Measurements from ENCODE around the gene SLC25A12.

SLC25A12 gene

GRCh38 chr2:171880774-171881173 lies 13.3 kb downstream of the SLC25A12 start:
- no peak for TF ChIP-seq OSR1 (CRISPR knock-in tag; IDR thresholded peaks at IDR 0.05)
- TF ChIP-seq CREB5 (CRISPR knock-in tag; IDR thresholded peaks at IDR 0.05; ENCODE audit: low read depth): no peak
- no peak for TF ChIP-seq ESRRG (CRISPR knock-in tag; IDR thresholded peaks at IDR 0.05)
- ATAC-seq: no peak

- no peak for ATAC-seq
- TF ChIP-seq PATZ1 (CRISPR knock-in tag; IDR thresholded peaks at IDR 0.05; ENCODE audit: borderline replicate concordance): no peak
- no peak for TF ChIP-seq TOX (CRISPR knock-in tag; IDR thresholded peaks at IDR 0.05; ENCODE audit: borderline replicate concordance)
- no peak for TF ChIP-seq ZFP30 (CRISPR knock-in tag; IDR thresholded peaks at IDR 0.05)
- no peak for TF ChIP-seq ZNF70 (CRISPR knock-in tag; IDR thresholded peaks at IDR 0.05)
- no peak for TF ChIP-seq ZNF8 (CRISPR knock-in tag; IDR thresholded peaks at IDR 0.05)
- no peak for TF ChIP-seq ZC3H10 (CRISPR knock-in tag; IDR thresholded peaks at IDR 0.05)
- no peak for TF ChIP-seq BACH2 (CRISPR knock-in tag; IDR thresholded peaks at IDR 0.05; ENCODE audit: borderline replicate concordance)
- no peak for TF ChIP-seq TSHZ2 (CRISPR knock-in tag; IDR thresholded peaks at IDR 0.05)
- TF ChIP-seq PPARA (CRISPR knock-in tag; IDR thresholded peaks at IDR 0.05; ENCODE audit: borderline replicate concordance): no peak
- TF ChIP-seq ARNTL (CRISPR knock-in tag; IDR thresholded peaks at IDR 0.05; ENCODE audit: borderline replicate concordance, low read depth): no peak
- no peak for TF ChIP-seq CREB5 (CRISPR knock-in tag; IDR thresholded peaks at IDR 0.05; ENCODE audit: low read depth)
- TF ChIP-seq CSRNP3 (CRISPR knock-in tag; IDR thresholded peaks at IDR 0.05): no peak
- TF ChIP-seq SNAI2 (CRISPR knock-in tag; IDR thresholded peaks at IDR 0.05): no peak
- TF ChIP-seq POU6F1 (CRISPR knock-in tag; IDR thresholded peaks at IDR 0.05; ENCODE audit: borderline replicate concordance, low read depth): no peak
- TF ChIP-seq GLIS3 (CRISPR knock-in tag; IDR thresholded peaks at IDR 0.05): no peak
- no peak for TF ChIP-seq ISL1 (CRISPR knock-in tag; IDR thresholded peaks at IDR 0.05)
- no peak for TF ChIP-seq TCF4 (CRISPR knock-in tag; IDR thresholded peaks at IDR 0.05; ENCODE audit: borderline replicate concordance)
- no peak for TF ChIP-seq ZNF565 (CRISPR knock-in tag; conservative IDR thresholded peaks at IDR 0.05; ENCODE audit: low read depth)
Observed at GRCh38 chr2:171879865-171880264, 14.2 kb downstream of the SLC25A12 start.

- peak; percentile 84 for ATAC-seq
- no peak for TF ChIP-seq ZFP3 (CRISPR knock-in tag; IDR thresholded peaks at IDR 0.05)
- TF ChIP-seq CSDC2 (CRISPR knock-in tag; IDR thresholded peaks at IDR 0.05): no peak
- no peak for TF ChIP-seq TSHZ2 (CRISPR knock-in tag; IDR thresholded peaks at IDR 0.05)
- TF ChIP-seq ZC3H10 (CRISPR knock-in tag; IDR thresholded peaks at IDR 0.05): no peak
- TF ChIP-seq OSR1 (CRISPR knock-in tag; IDR thresholded peaks at IDR 0.05): no peak
- TF ChIP-seq POU6F1 (CRISPR knock-in tag; IDR thresholded peaks at IDR 0.05; ENCODE audit: borderline replicate concordance, low read depth): no peak
- no peak for TF ChIP-seq RARB (CRISPR knock-in tag; IDR thresholded peaks at IDR 0.05)
- TF ChIP-seq GLIS3 (CRISPR knock-in tag; IDR thresholded peaks at IDR 0.05): no peak
- TF ChIP-seq ESRRG (CRISPR knock-in tag; IDR thresholded peaks at IDR 0.05): no peak
- no peak for TF ChIP-seq ZNF8 (CRISPR knock-in tag; IDR thresholded peaks at IDR 0.05)
Observed at GRCh38 chr2:171878481-171878993, 15.5 kb downstream of the SLC25A12 start.

Measured in SK-N-SH treated with all-trans-retinoic acid at 6 μM for 48 hours (cell line).